ENCODE data around the gene CAMK2D. TPM values are rescaled to one million over a fixed set of nuclear protein-coding genes. Genes with fewer than 3 reads are reported as not detected.

Gene CAMK2D
- total RNA-seq, 1 donor from 2014 or later, result 69.7 TPM

GRCh38 chr4:113541933-113542332 is 219.6 kb downstream of the CAMK2D start:
- DNase-seq (ENCODE audit: low spot score in 2 of 2), result no peak
- FAIRE-seq, result no peak

DNA sequence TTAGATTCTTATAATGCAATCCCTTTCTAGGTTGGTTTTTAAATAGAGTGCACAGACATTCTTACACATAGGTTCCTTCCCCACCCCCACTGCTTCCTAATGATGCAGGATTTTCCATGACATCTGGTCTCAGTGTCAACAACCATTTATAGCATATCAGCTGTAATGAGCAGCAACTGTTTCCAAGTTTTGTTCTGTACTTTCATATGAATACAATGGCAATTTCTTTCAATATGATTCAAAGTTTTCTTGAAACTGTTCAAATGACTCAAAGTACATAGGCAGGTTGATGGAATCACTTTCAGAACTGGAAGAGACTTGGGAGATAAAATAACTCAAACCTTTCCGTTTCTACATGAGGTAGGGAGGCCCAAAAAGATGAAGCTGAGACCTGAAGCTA is 220.7 kb downstream of the CAMK2D start:
- no peak for DNase-seq (ENCODE audit: low spot score in 2 of 2)

DNA sequence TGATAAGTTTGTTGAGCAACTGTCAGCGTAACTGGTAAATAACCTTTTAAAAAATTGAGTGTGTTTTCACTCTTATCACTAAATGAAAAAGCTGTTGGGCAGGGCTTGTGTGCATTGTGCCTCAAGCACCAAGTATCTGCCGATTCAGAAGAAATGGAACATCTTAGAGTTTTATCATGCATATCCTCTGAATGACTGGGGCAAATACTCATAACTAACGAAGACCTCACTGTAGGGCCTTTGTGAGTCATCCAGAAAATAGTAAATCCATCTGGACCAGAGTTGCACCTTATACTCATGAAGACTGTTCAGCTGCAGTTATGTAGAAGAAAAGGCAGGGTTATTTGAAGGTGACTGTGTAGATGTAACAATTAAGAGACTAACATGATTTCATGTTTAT is 222.1 kb downstream of the CAMK2D start:
- DNase-seq (ENCODE audit: low spot score in 2 of 2) (no peak), FAIRE-seq (no peak)

More for the DNA sequence above, 220.7 kb downstream of the CAMK2D start:
- no peak for FAIRE-seq

DNA sequence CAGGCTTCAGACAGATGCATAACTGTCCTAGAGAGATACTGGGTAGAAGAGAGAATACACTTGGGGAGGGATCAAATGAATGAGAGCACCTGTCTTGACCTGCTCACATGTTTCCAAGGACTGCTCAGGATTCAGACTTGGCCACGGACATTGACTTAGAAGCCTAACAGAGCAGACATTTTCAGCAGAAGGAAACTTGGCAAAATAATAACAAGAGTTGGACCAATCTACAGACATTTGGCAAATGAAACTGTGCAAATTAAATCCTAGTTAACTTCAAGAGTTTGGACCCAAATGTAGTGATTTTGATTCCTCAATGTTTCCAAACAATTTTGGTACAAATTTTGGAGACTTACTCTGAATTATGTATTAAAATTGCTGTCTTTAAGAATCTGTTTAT is 223.9 kb downstream of the CAMK2D start:
- peak in 1 of 2 donors; percentile 6 for DNase-seq (ENCODE audit: low spot score in 2 of 2)
- FAIRE-seq, result no peak

DNA sequence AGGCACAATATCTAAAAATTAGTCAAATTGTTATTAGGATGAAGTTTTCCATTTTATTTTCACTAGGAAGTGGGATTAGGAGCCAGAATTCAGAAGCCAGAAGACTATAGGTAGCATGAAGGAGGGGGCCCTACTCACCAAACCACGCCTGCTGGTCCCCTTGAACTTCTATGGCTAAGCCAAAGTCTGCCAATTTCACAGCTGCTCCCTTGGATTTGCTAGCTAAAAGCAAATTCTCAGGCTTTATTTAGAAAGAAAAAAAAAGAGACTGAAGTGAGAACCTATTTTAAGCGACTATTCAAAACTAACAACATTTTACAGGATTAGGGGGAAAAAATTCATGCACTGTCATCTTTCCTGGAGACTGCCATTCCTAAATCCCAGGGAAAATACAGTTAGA is 224.3 kb downstream of the CAMK2D start:
- FAIRE-seq (no peak), DNase-seq (ENCODE audit: low spot score in 2 of 2) (no peak)

- no peak for FAIRE-seq
- DNase-seq (ENCODE audit: low spot score in 2 of 2), result no peak
These were observed 226.8 kb downstream of the CAMK2D start for GRCh38 chr4:113534711-113535110.

DNA sequence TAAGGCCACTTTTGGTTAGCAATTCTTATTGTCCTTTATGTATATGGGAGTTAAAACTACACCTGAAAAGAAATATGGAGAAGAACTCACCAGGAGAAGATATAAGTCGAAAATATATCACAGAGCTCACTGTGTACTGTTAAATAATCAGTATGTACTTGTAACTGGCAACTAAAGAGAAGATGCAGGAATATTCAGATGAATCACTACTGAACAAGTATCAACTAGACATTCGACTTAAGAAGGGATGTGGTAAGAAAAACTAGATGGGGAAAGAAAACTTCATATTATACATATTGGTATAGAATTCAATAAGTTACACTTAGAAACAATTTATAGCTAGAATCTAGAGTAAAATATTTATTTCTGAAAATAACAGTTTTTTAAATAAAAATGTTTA is 230.0 kb downstream of the CAMK2D start:
- FAIRE-seq (no peak), DNase-seq (ENCODE audit: low spot score in 2 of 2) (no peak)

GRCh38 chr4:113528395-113528794 is 233.1 kb downstream of the CAMK2D start:
- DNase-seq (ENCODE audit: low spot score in 2 of 2), result no peak
- FAIRE-seq, result no peak

- DNase-seq (ENCODE audit: low spot score in 2 of 2) (no peak), FAIRE-seq (no peak)
These were observed 236.0 kb downstream of the CAMK2D start for GRCh38 chr4:113525521-113525920.

GRCh38 chr4:113524505-113525186 is 236.9 kb downstream of the CAMK2D start:
- no peak for FAIRE-seq

GRCh38 chr4:113524096-113524495 is 237.4 kb downstream of the CAMK2D start:
- FAIRE-seq, result no peak
- DNase-seq (ENCODE audit: low spot score in 2 of 2), result no peak

More at GRCh38 chr4:113524505-113525186, 236.9 kb downstream of the CAMK2D start:
- DNase-seq (ENCODE audit: low spot score in 2 of 2), result no peak

- FAIRE-seq (no peak), DNase-seq (ENCODE audit: low spot score in 2 of 2) (no peak)
These were observed 239.1 kb downstream of the CAMK2D start for GRCh38 chr4:113522433-113522832.

DNA sequence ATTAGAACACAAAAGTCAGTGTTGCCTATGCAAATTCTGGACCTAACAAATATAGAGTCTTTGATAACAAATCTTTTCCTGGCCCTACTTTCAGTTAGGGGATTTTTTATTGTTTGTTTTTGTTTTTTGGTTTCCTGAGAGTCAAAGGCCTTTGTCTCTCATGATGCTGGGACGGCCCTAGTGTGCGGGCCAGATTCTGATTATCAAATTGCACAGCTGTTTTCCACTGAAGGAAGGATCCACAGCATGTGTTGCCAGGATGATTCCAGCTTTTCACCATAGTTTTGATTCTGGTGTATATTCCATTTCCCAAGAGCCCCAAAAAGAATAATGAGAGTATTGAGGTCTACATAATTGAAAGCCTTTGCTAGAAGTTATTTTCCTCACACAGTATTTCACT is 248.2 kb downstream of the CAMK2D start:
- FAIRE-seq (no peak), DNase-seq (ENCODE audit: low spot score in 2 of 2) (no peak)

- FAIRE-seq (no peak), DNase-seq (ENCODE audit: low spot score in 2 of 2) (no peak)
These were observed 248.7 kb downstream of the CAMK2D start for GRCh38 chr4:113512880-113513279.

DNA sequence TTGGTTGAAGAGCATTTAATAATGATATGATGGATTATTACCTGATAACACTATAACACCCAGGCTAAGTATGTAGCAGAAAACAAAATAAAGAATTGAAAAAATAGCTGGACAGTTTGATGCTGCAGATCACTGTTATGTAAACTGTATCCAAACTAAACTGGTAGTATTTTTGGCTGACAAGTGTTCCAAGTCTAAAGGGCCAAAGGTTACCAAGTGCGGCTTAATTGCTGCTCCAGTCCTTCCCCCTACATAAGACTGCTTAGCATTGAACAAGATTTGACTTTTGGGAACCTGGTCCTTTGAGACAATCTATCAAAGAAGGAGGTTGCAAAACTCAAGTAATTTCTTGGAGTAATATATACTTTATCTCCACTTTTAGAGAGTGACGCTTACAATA is 249.6 kb downstream of the CAMK2D start:
- no peak for FAIRE-seq

DNA sequence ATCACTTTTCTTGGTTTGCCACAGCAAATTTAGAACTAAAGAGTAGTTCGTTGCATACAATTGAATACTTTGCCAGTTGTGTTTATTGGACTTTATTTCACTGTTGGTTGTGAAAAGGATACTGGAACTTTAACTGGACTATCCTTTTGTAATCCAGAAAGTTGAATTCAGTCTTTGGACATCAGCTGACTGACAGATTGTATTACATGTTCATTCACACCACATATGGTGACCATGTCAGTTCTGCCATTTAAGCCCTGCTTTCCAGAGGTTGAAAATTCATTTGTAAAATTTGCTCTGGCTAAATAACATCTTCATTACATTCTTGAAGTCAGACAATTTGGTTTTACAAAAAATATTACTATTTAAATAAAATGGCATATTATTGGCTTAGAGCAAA is 251.7 kb downstream of the CAMK2D start:
- FAIRE-seq (no peak), DNase-seq (ENCODE audit: low spot score in 2 of 2) (no peak)

More for the DNA sequence above, 249.6 kb downstream of the CAMK2D start:
- DNase-seq (ENCODE audit: low spot score in 2 of 2), result no peak

- FAIRE-seq (no peak), DNase-seq (ENCODE audit: low spot score in 2 of 2) (no peak)
These were observed 256.5 kb downstream of the CAMK2D start for GRCh38 chr4:113505044-113505443.

- DNase-seq (ENCODE audit: low spot score in 2 of 2), result no peak
- FAIRE-seq, result no peak
These were observed 257.1 kb downstream of the CAMK2D start for GRCh38 chr4:113504422-113504821.

GRCh38 chr4:113503691-113504090 is 257.8 kb downstream of the CAMK2D start:
- DNase-seq (ENCODE audit: low spot score in 2 of 2) (no peak), FAIRE-seq (no peak)

DNA sequence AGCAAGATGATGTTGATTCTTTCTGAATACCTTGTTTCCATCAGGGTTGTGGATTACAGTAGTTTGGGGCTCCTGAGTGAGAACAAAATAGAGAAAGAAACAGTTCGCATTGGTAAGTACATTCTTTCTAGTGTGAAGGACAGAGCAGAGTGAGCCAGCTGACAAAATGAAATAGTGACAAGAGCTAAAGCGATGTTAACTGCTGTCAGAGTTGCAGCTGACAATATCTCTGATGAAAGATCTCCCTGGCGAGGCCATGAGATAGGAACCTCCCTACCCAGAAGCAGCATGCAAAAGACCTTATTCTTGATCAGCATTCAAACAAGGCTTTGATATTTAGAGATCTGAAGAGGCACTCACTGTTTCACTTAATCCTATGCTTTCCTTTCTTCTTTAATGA is 258.6 kb downstream of the CAMK2D start:
- no peak for FAIRE-seq

DNA sequence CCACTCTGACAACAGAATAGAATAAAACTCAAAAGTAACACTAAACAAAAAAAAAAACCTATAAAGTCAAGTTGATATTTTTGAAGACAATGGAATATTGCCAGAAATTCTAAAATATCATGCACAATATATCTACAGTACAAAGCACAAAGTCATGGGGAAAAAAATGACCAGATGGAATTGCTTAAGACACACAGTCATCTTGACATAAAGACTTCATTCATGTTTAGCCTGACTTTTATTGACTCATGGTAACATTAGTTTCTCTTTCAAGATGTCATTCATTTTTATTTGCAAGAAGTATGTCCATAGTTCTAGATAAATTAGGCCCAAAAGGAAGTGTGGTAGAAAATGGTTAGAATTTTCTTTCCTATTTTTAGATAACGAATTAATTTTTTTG is 259.1 kb downstream of the CAMK2D start:
- FAIRE-seq (peak; percentile 82), DNase-seq (ENCODE audit: low spot score in 2 of 2) (no peak)

More for the DNA sequence above, 258.6 kb downstream of the CAMK2D start:
- DNase-seq (ENCODE audit: low spot score in 2 of 2), result no peak

- FAIRE-seq, result no peak
- DNase-seq (ENCODE audit: low spot score in 2 of 2), result no peak
These were observed 261.1 kb downstream of the CAMK2D start for GRCh38 chr4:113500424-113500823.

GRCh38 chr4:113499696-113500095 is 261.8 kb downstream of the CAMK2D start:
- FAIRE-seq (no peak), DNase-seq (ENCODE audit: low spot score in 2 of 2) (no peak)
